SK-N-SH (cell line): ENCODE data around the gene UBE3D. TPM values are rescaled to one million over a fixed set of nuclear protein-coding genes. Genes with fewer than 3 reads are reported as not detected.

ENCODE experiments used
- CTCF ChIA-PET: fragments of 300-600, 350-600 bp; formaldehyde crosslinking; extraction: SDS; loops from one replicate; lab custom pipeline; 2021; lab: Yijun Ruan, JAX
- POLR2A ChIA-PET: fragments of 350-600 bp; sonication (Branson Sonifier 250); formaldehyde crosslinking; extraction: SDS; loops from one replicate; lab custom pipeline; 2020; ENCODE audit warnings: antibody characterized with exemption, inconsistent platforms; lab: Yijun Ruan, JAX
- DNase-seq: peaks from one replicate; pipeline ENCODE4 v3.0.0; 2012
- H2AFZ ChIP-seq: fragments of 200-600 bp; sonication (generic); 2 replicates; pipeline ENCODE4 v1.8.1; 2016; ENCODE audit warnings: antibody characterized with exemption, mild to moderate bottlenecking, low read depth
- H3F3A ChIP-seq: fragments of 200-600 bp; sonication (generic); replicated peaks from 2 replicates; pipeline ENCODE3; 2016; ENCODE audit warnings: antibody characterized with exemption, mild to moderate bottlenecking; ENCODE audit not compliant: insufficient read depth
- H3K27ac ChIP-seq, 2 experiments: fragments of 200-500 bp in 1 of 2; fragments of 200-600 bp in 1 of 2; sonication (Bioruptor generic) in 1 of 2; sonication (generic), shearing (Covaris generic) in 1 of 2; 2 replicates each; pipeline versions ENCODE4 v1.5.1 to v1.6.1; 2014 to 2016; ENCODE audit warnings: low read depth in 2 of 2, inconsistent platforms in 1 of 2, low read length in 1 of 2, mild to moderate bottlenecking in 1 of 2, mixed read lengths in 1 of 2
- H3K27me3 ChIP-seq: fragments of 200-600 bp; sonication (generic), shearing (Covaris generic); 2 replicates; pipeline ENCODE4 v1.6.1; 2016; ENCODE audit warnings: mixed run types; ENCODE audit not compliant: insufficient read depth
- H3K36me3 ChIP-seq, 2 experiments: fragments of 200-500 bp in 1 of 2; fragments of 200-600 bp in 1 of 2; sonication (Bioruptor generic) in 1 of 2; sonication (generic) in 1 of 2; replicated peaks in 1 of 2; 2 replicates each; pipeline versions ENCODE3 to v1.5.1; 2014 to 2016; ENCODE audit warnings: low read length in 1 of 2, mild to moderate bottlenecking in 1 of 2; ENCODE audit not compliant: insufficient read depth in 2 of 2, control insufficient read depth in 1 of 2
- H3K4me1 ChIP-seq, 2 experiments: fragments of 200-500 bp in 1 of 2; fragments of 200-600 bp in 1 of 2; sonication (Bioruptor generic) in 1 of 2; sonication (generic), shearing (Covaris generic) in 1 of 2; 2 replicates each; pipeline versions ENCODE4 v1.5.1 to v1.6.1; 2014 to 2016; ENCODE audit warnings: low read depth in 1 of 2, low read length in 1 of 2, mixed run types in 1 of 2; ENCODE audit not compliant: insufficient read depth in 2 of 2, control insufficient read depth in 1 of 2
- H3K4me2 ChIP-seq: fragments of 200-600 bp; sonication (generic), shearing (Covaris generic); 2 replicates; pipeline ENCODE4 v1.6.1; 2017; ENCODE audit warnings: mixed run types
- H3K4me3 ChIP-seq, 2 experiments: fragments of 200-500 bp in 1 of 2; fragments of 200-600 bp in 1 of 2; sonication (Bioruptor generic) in 1 of 2; sonication (generic), shearing (Covaris generic) in 1 of 2; 2 replicates each; pipeline versions ENCODE4 v1.5.1 to v1.8.1; 2014 to 2016; ENCODE audit warnings: low read depth in 2 of 2, inconsistent platforms in 1 of 2, low read length in 1 of 2, mild to moderate bottlenecking in 1 of 2, mixed read lengths in 1 of 2, moderate library complexity in 1 of 2
- H3K79me2 ChIP-seq: fragments of 200-600 bp; sonication (generic); 2 replicates; pipeline ENCODE4 v1.8.1; 2017; ENCODE audit warnings: mild to moderate bottlenecking; ENCODE audit not compliant: insufficient read depth
- H3K9ac ChIP-seq: fragments of 200-600 bp; sonication (generic); 2 replicates; pipeline ENCODE4 v1.6.1; 2017; ENCODE audit warnings: mixed run types
- H3K9me2 ChIP-seq: fragments of 200-600 bp; sonication (generic); 2 replicates; pipeline ENCODE4 v1.6.1; 2017; ENCODE audit warnings: mixed run types
- H3K9me3 ChIP-seq: fragments of 200-600 bp; sonication (generic); 2 replicates; pipeline ENCODE4 v1.6.1; 2017; ENCODE audit warnings: mixed run types, mild to moderate bottlenecking, moderate library complexity
- H4K20me1 ChIP-seq: fragments of 200-600 bp; sonication (generic); 2 replicates; pipeline ENCODE4 v1.6.1; 2017; ENCODE audit warnings: mild to moderate bottlenecking, mixed run types; ENCODE audit not compliant: insufficient read depth
- ELF1 ChIP-seq: IDR thresholded peaks from 2 replicates; pipeline ENCODE4 v1.4.0; 2012
- EP300 ChIP-seq, 2 experiments: IDR thresholded peaks; 2 replicates each; pipeline versions ENCODE4 v1.4.0 to v1.6.1; 2012; ENCODE audit warnings: borderline replicate concordance in 1 of 2, low read depth in 1 of 2, low read length in 1 of 2
- IRF3 ChIP-seq: fragments of 150-350 bp; IDR thresholded peaks from 2 replicates; pipeline ENCODE4 v1.6.1; 2016; ENCODE audit warnings: mild to moderate bottlenecking, low read depth, low read length
- MAX ChIP-seq: IDR thresholded peaks from 2 replicates; pipeline ENCODE4 v1.4.0; 2012; ENCODE audit warnings: low read depth
- MEF2A ChIP-seq: IDR thresholded peaks from 2 replicates; pipeline ENCODE4 v1.4.0; 2012; ENCODE audit warnings: low read depth, borderline replicate concordance
- NFIC ChIP-seq: IDR thresholded peaks from 2 replicates; pipeline ENCODE4 v1.4.0; 2012; ENCODE audit warnings: borderline replicate concordance
- PBX3 ChIP-seq: IDR thresholded peaks from 2 replicates; pipeline ENCODE4; 2012
- RAD21 ChIP-seq: IDR thresholded peaks from 2 replicates; pipeline ENCODE4 v1.6.1; 2012; ENCODE audit warnings: mild to moderate bottlenecking, low read length
- RCOR1 ChIP-seq: fragments of 150-350 bp; IDR thresholded peaks from 2 replicates; pipeline ENCODE4 v1.6.1; 2017; ENCODE audit warnings: antibody characterized with exemption, low read length
- REST ChIP-seq: IDR thresholded peaks from 2 replicates; pipeline ENCODE4 v1.6.1; 2012; ENCODE audit warnings: mild to moderate bottlenecking, low read depth, low read length, moderate library complexity
- RFX5 ChIP-seq: IDR thresholded peaks from 2 replicates; pipeline ENCODE4 v1.6.1; 2012; ENCODE audit warnings: mild to moderate bottlenecking, improper control_type of control experiment, low read length
- SMC3 ChIP-seq: IDR thresholded peaks from 2 replicates; pipeline ENCODE4 v1.6.1; 2012; ENCODE audit warnings: low read depth, low read length, improper control_type of control experiment
- TAF1 ChIP-seq: IDR thresholded peaks from 2 replicates; pipeline ENCODE4 v1.6.1; 2012; ENCODE audit warnings: low read depth, mild to moderate bottlenecking, low read length, moderate library complexity, borderline replicate concordance
- TCF12 ChIP-seq: IDR thresholded peaks from 2 replicates; pipeline ENCODE4 v1.4.0; 2012
- TEAD4 ChIP-seq: IDR thresholded peaks from 2 replicates; pipeline ENCODE4 v1.4.0; 2012; ENCODE audit warnings: mild to moderate bottlenecking, borderline replicate concordance; ENCODE audit not compliant: insufficient read depth
- USF1 ChIP-seq: IDR thresholded peaks from 2 replicates; pipeline ENCODE4 v1.4.0; 2012; ENCODE audit warnings: low read depth, borderline replicate concordance
- ZBTB33 ChIP-seq: IDR thresholded peaks from 2 replicates; pipeline ENCODE4 v1.4.0; 2012; ENCODE audit warnings: low read depth, borderline replicate concordance
- WGBS: methylation state at CpG from one replicate; pipeline ENCODE4 v1.1.6; 2017; ENCODE audit warnings: low lambda C conversion rate; 5-methylcytosine and 5-hydroxymethylcytosine counted together
- polyA plus RNA-seq, 3 experiments: library from polyadenylated mRNA; depleted of rRNA; stranded (reverse); fragments of >200 nt; gene quantifications; 2 replicates each; pipeline ENCODE4 v1.2.3, GENCODE V29; 2012

UBE3D gene
- polyA plus RNA-seq, 1 of the 3 experiments (the other 2 are of a cell fraction): 3.4 TPM

- CTCF ChIA-PET: no interaction called here
- Histone ChIP-seq H3K9me3 (no peaks in the 10 kb centered on the region), H3K27ac (no peak overlapping the region), H3F3A (peaks cover 5% of the 10 kb centered on the region), H3K27me3 (no peaks in the 10 kb centered on the region), H3K9me2 (no peaks in the 10 kb centered on the region), H3K36me3 (peaks cover 0 to 4% of the 10 kb centered on the region in 2 experiments), H3K4me1 (peaks cover 0 to 3% of the 10 kb centered on the region in 2 experiments; a peak in 2 of 4 replicates), H3K9ac (no peak overlapping the region), H2AFZ (no peak overlapping the region), H3K4me3 (no peak overlapping the region), H3K79me2 (no peaks in the 10 kb centered on the region), H3K4me2 (no peak overlapping the region), H4K20me1 (no peaks in the 10 kb centered on the region)
- DNase-seq: no peak
- TF ChIP-seq TCF12 (no peak), MAX (no peak), EP300 (IDR thresholded peaks at IDR 0.05; ENCODE audit: borderline replicate concordance in 1 of 2, low read depth in 1 of 2, low read length in 1 of 2) (no peak), TAF1 (no peak), RAD21 (no peak), RCOR1 (no peak), USF1 (no peak), ELF1 (no peak), REST (no peak), RFX5 (no peak), IRF3 (no peak), PBX3 (no peak), SMC3 (no peak), NFIC (no peak), MEF2A (no peak), ZBTB33 (no peak), TEAD4 (no peak)
- POLR2A ChIA-PET: no interaction called here
- WGBS: 96% methylated on average over 4 of the region's 4 CpGs
Observed at GRCh38 chr6:83042467-83043053, 23.1 kb downstream of the UBE3D start.
